ENCODE measurements around the gene BLTP3B.
"Not testable (repeated sequence)": the region's sequence is repeated elsewhere in the genome, so short reads cannot be mapped to it uniquely, and the experiment has no call there.

BLTP3B gene, protein sequence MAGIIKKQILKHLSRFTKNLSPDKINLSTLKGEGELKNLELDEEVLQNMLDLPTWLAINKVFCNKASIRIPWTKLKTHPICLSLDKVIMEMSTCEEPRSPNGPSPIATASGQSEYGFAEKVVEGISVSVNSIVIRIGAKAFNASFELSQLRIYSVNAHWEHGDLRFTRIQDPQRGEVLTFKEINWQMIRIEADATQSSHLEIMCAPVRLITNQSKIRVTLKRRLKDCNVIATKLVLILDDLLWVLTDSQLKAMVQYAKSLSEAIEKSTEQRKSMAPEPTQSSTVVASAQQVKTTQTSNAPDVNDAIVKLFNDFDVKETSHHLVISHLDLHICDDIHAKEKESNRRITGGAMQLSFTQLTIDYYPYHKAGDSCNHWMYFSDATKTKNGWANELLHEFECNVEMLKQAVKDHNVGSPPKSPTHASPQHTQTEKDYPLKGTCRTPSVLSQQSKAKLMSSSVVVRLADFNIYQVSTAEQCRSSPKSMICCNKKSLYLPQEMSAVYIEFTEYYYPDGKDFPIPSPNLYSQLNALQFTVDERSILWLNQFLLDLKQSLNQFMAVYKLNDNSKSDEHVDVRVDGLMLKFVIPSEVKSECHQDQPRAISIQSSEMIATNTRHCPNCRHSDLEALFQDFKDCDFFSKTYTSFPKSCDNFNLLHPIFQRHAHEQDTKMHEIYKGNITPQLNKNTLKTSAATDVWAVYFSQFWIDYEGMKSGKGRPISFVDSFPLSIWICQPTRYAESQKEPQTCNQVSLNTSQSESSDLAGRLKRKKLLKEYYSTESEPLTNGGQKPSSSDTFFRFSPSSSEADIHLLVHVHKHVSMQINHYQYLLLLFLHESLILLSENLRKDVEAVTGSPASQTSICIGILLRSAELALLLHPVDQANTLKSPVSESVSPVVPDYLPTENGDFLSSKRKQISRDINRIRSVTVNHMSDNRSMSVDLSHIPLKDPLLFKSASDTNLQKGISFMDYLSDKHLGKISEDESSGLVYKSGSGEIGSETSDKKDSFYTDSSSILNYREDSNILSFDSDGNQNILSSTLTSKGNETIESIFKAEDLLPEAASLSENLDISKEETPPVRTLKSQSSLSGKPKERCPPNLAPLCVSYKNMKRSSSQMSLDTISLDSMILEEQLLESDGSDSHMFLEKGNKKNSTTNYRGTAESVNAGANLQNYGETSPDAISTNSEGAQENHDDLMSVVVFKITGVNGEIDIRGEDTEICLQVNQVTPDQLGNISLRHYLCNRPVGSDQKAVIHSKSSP (N-terminal part only)

GRCh38 chr12:100142851-100143559 lies at the start of gene BLTP3B:
BLTP3B (minus strand) TSS chr12:100142874; CDS start chr12:100142635, 239 bp downstream.
- peak; percentile 86 for DNase-seq

- no peak for DNase-seq
Measured at GRCh38 chr12:100189636-100190394, 47.1 kb upstream of the BLTP3B start.

GRCh38 chr12:100188888-100189635 lies 46.4 kb upstream of the BLTP3B start:
- not testable (repeated sequence) for DNase-seq

GRCh38 chr12:100187857-100188519 lies 45.3 kb upstream of the BLTP3B start:
- DNase-seq: no peak

- no peak for DNase-seq
Measured at GRCh38 chr12:100187068-100187467, 44.4 kb upstream of the BLTP3B start.

DNA sequence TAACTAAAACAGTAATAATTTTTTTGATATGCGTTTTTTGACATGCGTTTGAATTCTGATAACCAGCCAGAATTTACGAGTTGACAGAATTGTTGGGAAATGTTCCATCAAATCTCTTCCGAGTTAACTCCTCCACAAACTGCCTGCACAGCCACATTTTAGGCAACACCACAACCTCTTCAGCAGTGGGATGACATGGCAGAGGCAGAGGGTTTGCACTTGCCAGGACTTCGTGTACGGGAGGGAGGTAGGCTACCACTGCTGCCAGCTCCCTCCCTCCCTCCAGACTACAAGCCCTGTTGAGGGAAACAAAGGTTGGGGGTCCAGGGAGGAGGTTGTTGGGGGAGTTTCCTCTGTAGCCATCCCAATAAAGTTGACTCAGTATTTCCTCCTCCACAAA lies 43.4 kb upstream of the BLTP3B start:
- DNase-seq: no peak

GRCh38 chr12:100185361-100185894 lies 42.8 kb upstream of the BLTP3B start:
- DNase-seq: no peak

DNA sequence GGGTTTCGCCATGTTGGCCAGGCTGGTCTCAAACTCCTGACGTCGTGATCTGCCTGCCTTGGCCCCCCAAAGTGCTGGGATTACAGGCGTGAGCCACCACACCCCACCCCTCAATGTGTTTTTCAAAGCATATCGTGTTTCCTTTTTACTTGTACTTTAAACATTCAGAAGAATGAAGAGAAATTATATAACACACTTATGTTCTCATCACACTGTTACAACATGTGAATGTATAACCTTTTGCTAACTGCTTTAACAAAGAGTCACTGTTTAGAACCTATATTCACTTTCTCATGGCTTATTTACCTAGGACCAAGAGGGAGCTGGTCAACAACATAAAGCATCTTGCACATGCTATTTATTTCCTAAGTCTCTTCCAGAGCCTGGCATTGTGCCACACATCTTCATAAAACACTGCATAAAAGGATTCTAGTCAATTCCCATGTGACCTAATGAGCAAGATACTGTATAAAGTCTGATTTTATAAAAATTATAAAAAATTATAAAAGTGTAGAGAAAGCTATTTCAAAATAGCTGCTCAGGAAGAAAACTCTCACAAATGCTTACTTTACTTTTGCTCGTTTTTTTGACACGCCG lies 42.0 kb upstream of the BLTP3B start:
- peak; percentile 11 for DNase-seq

- DNase-seq: no peak
Measured at GRCh38 chr12:100179252-100179651, 36.6 kb upstream of the BLTP3B start.

GRCh38 chr12:100176493-100176892 lies 33.8 kb upstream of the BLTP3B start:
- not testable (repeated sequence) for DNase-seq

DNA sequence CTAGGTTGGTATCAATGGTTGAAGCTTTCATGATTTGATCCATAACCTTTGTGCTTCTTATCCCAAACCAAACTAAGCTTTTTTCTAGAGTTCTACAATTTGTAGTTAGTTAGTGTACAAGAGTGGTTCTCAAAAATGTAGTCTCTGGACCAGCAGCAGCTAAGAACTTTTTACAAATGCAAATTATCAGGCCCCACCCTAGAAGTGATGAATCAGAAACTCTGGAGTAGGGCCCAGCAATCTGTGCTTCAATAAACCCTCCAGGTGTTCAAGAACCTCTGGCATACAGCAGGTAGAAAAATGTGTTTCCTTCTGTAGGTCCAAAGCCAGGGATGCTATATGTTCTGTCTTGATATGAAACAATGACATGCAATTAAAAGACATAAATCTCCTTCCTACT lies 31.8 kb upstream of the BLTP3B start:
- no peak for DNase-seq

- DNase-seq: no peak
Measured at GRCh38 chr12:100173111-100173510, 30.4 kb upstream of the BLTP3B start.

DNA sequence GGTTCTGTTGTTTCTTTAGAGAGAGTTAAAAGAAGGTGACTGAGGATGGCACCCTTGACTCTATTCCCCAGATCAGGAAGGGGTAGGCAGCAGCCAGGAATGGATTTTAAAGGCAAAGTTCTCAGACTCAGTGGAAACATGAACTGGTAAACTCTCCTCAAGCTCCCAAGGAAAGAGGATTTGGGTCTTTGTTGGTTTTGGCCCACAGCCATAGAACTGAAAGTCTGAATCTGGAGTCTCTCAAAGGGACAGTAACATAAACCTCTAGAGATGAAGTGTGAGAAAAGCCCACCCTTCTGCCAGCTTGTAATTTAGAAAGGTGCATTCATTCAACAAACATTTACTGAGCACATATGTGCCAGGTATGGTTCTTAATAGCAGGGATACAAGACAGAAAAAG lies 28.6 kb upstream of the BLTP3B start:
- no peak for DNase-seq

DNA sequence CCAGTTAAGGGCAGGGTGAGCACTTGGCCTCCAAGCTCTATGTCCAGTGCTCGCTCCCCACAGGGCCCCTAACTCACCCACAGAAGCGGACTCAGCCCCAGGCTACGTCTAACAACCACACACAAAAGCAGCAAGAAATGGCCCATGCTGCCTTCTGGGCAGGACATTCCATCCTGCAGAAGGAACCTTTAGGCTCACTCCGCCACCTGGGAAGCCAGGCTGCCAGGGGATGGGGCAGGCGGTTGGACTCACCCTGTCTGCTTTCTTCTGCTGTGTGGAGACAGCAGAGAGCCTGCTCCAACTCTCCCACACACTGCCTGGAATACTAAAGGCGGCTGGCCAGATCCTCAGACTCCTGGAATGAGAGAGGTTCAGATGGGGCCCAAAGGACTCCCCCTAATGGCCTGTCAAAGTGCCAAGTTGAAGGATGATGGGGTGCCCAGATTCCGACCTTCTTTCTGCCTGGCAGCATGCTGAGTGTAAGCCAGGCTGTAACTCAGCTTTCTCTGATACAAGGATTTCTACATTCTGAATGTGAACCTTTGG lies 27.7 kb upstream of the BLTP3B start:
- no peak for DNase-seq

GRCh38 chr12:100169345-100169744 lies 26.7 kb upstream of the BLTP3B start:
- DNase-seq: no peak

GRCh38 chr12:100168562-100168961 lies 25.9 kb upstream of the BLTP3B start:
- DNase-seq: no peak

GRCh38 chr12:100166232-100166631 lies 23.6 kb upstream of the BLTP3B start:
- no peak for DNase-seq

GRCh38 chr12:100165356-100165755 lies 22.7 kb upstream of the BLTP3B start:
- no peak for DNase-seq

DNA sequence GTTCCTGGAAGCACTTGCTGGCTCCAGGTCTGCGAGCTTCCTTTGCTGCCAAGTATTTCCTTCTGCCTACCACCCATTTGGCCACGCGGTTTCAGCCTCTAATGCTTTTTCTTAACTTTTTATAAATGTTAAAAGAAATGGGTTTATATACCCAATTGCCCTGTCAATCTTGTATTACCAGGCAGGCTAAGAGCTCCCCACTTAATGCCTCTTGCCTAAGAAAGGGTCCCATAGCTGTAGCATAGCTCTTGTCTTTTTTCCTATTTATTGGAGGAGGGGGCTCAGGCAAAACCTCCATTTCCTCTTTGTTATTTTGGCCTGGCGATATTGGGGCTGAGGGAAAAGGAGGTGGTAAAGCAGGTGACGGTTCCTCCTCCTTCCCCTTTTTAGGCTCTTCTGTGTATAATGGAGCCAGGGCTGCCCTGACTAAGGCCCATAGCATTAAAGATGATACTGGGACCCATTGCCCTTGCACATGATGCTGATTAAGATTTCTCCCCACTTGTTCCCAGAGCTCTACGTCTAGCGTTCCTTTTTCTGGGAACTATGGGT lies 21.6 kb upstream of the BLTP3B start:
- no peak for DNase-seq
